ENCODE data around the gene IFNLR1.

- TF ChIP-seq CTCF (IDR thresholded peaks at IDR 0.05) (no peak), POLR2A (IDR thresholded peaks at IDR 0.05) (no peak)
These were observed 75.7 kb downstream of the IFNLR1 start for GRCh38 chr1:24111262-24111995.

All from Peyer's patch (tissue), 4 donors.